Activated CD8-positive, alpha-beta T cell treated with anti-CD3 and anti-CD28 coated beads, Interleukin-2, amount 10 ng/mL, durations not matched to agents 7 days and 5 days (primary cell): ENCODE measurements around the gene ACOXL. TPM values are rescaled to one million over a fixed set of nuclear protein-coding genes. Genes with fewer than 3 reads are reported as not detected.
A peak's percentile ranks its signal among the peaks of the same experiment; 100 is the strongest.

Experiments used
- ATAC-seq: fragments of 150-1000 bp; cut with Tn5 transposase; one replicate; pipeline ENCODE4 v1.10.0; 2021; ENCODE audit warnings: moderate library complexity
- CTCF ChIA-PET: fragments of 350-600 bp; sonication (Branson Sonifier 250); formaldehyde crosslinking; loops from one replicate; lab custom pipeline; 2021; ENCODE audit warnings: antibody characterized with exemption; lab: Charles Lee
- POLR2A ChIA-PET: fragments of 350-600 bp; sonication (Branson Sonifier 250); formaldehyde crosslinking; loops from one replicate; lab custom pipeline; 2021; ENCODE audit warnings: antibody characterized with exemption; lab: Charles Lee
- DNase-seq: peaks from one replicate; pipeline ENCODE4 v3.0.0-alpha.2; 2020
- H3K27ac Mint-ChIP-seq: one replicate; pipeline ENCODE4 v1.8.0; 2021; ENCODE audit warnings: mild to moderate bottlenecking, mixed read lengths
- H3K27me3 Mint-ChIP-seq: one replicate; pipeline ENCODE4 v1.8.0; 2021; ENCODE audit warnings: low read depth, mixed read lengths
- H3K36me3 Mint-ChIP-seq: one replicate; pipeline ENCODE4 v1.8.0; 2021; ENCODE audit warnings: low read depth, mixed read lengths
- H3K4me1 Mint-ChIP-seq: one replicate; pipeline ENCODE4 v1.8.0; 2021; ENCODE audit warnings: low read depth, mixed read lengths
- H3K4me3 Mint-ChIP-seq: one replicate; pipeline ENCODE4 v1.8.0; 2021; ENCODE audit warnings: mild to moderate bottlenecking, mixed read lengths
- H3K9me3 Mint-ChIP-seq: one replicate; pipeline ENCODE4 v1.8.0; 2022; ENCODE audit warnings: mixed read lengths; ENCODE audit not compliant: insufficient read depth
- total RNA-seq, 2 experiments: library from RNA; stranded (reverse); gene quantifications; one replicate each; pipeline ENCODE4 v1.2.3, GENCODE V29; 2021

ACOXL gene
- total RNA-seq, 2 experiments from 2014 or later, result not detected

GRCh38 chr2:110744429-110744828 is 12.1 kb downstream of the ACOXL start:
- Mint-ChIP-seq H3K4me3 (no peak overlapping the region), H3K36me3 (no peaks in the 10 kb centered on the region), H3K27me3 (peaks cover 29% of the 10 kb centered on the region), H3K27ac (no peak overlapping the region), H3K4me1 (peaks cover 41% of the 10 kb centered on the region), H3K9me3 (no peaks in the 10 kb centered on the region)
- DNase-seq (no peak), ATAC-seq (no peak)
- ChIA-PET CTCF (interaction anchor here (1.5 kb wide), 1 partner anchor 11 kb away, joined by 4 read pairs; no protein-coding TSS in a partner anchor), POLR2A (no interaction called here)

GRCh38 chr2:110745048-110745447 is 12.7 kb downstream of the ACOXL start:
- H3K36me3 Mint-ChIP-seq, result no peaks in the 10 kb centered on the region
- ATAC-seq (no peak), DNase-seq (no peak)
- H3K9me3 Mint-ChIP-seq, result no peaks in the 10 kb centered on the region
- ChIA-PET POLR2A (no interaction called here), CTCF (interaction anchor here (1.5 kb wide), 1 partner anchor 10 kb away, joined by 4 read pairs; no protein-coding TSS in a partner anchor)
- H3K4me1 Mint-ChIP-seq, result peaks cover 45% of the 10 kb centered on the region
- H3K27ac Mint-ChIP-seq, result no peak overlapping the region
- peaks cover 33% of the 10 kb centered on the region for H3K27me3 Mint-ChIP-seq
- no peak overlapping the region for H3K4me3 Mint-ChIP-seq

GRCh38 chr2:110746586-110747521 is 14.5 kb downstream of the ACOXL start:
- Mint-ChIP-seq H3K4me3 (no peak overlapping the region), H3K4me1 (peaks cover 36% of the 10 kb centered on the region), H3K27ac (no peak overlapping the region), H3K27me3 (peaks cover 33% of the 10 kb centered on the region), H3K9me3 (no peaks in the 10 kb centered on the region), H3K36me3 (no peaks in the 10 kb centered on the region)
- ChIA-PET POLR2A (interaction anchor here (1.2 to 2.2 kb wide), 2 partner anchors 7 to 69 kb away, joined by 3 to 25 read pairs; partner anchors contain the start of gene BUB1), CTCF (no interaction called here)
- ATAC-seq (no peak), DNase-seq (no peak)

- POLR2A ChIA-PET, result interaction anchor here (0.8 to 2.2 kb wide), 4 partner anchors 8 to 70 kb away, joined by 3 to 25 read pairs (median 5); partner anchors contain the start of genes ACOXL and BUB1
- H3K27ac Mint-ChIP-seq, result peak overlapping the region; percentile 68
- H3K4me3 Mint-ChIP-seq, result peak overlapping the region; percentile 44
- H3K4me1 Mint-ChIP-seq, result peaks cover 28% of the 10 kb centered on the region
- no peak for DNase-seq
- CTCF ChIA-PET, result interaction anchor here (1.1 to 1.2 kb wide), 3 partner anchors 42 to 72 kb away, joined by 3 to 6 read pairs (median 3); no protein-coding TSS in a partner anchor
- H3K9me3 Mint-ChIP-seq, result no peaks in the 10 kb centered on the region
- H3K27me3 Mint-ChIP-seq, result peaks cover 28% of the 10 kb centered on the region
- ATAC-seq, result peak; percentile 8
- no peaks in the 10 kb centered on the region for H3K36me3 Mint-ChIP-seq
Measured at GRCh38 chr2:110747522-110748488, 15.4 kb downstream of the ACOXL start.

- CTCF ChIA-PET, result interaction anchor here (0.6 to 1.2 kb wide), 4 partner anchors 41 to 73 kb away, joined by 3 to 6 read pairs (median 4); partner anchors contain the start of gene BUB1
- no peaks in the 10 kb centered on the region for H3K36me3 Mint-ChIP-seq
- no peaks in the 10 kb centered on the region for H3K9me3 Mint-ChIP-seq
- H3K4me3 Mint-ChIP-seq, result peak overlapping the region; percentile 44
- peak overlapping the region; percentile 68 for H3K27ac Mint-ChIP-seq
- peaks cover 28% of the 10 kb centered on the region for H3K4me1 Mint-ChIP-seq
- POLR2A ChIA-PET, result interaction anchor here (0.6 to 2.2 kb wide), 5 partner anchors 8 to 71 kb away, joined by 3 to 25 read pairs (median 3); partner anchors contain the start of genes ACOXL and BUB1
- DNase-seq, result peak; percentile 85
- peak; percentile 99 for ATAC-seq
- peaks cover 25% of the 10 kb centered on the region for H3K27me3 Mint-ChIP-seq
Measured at GRCh38 chr2:110748489-110748867, 16.1 kb downstream of the ACOXL start.

GRCh38 chr2:110751642-110752041 is 19.3 kb downstream of the ACOXL start:
- ChIA-PET CTCF (interaction anchor here (0.6 kb wide), 1 partner anchor 328 kb away, joined by 3 read pairs; no protein-coding TSS in a partner anchor), POLR2A (interaction anchor here (1.0 kb wide), 1 partner anchor 74 kb away, joined by 3 read pairs; the partner anchor contains the start of gene BUB1)
- no peak overlapping the region for H3K27ac Mint-ChIP-seq
- H3K4me1 Mint-ChIP-seq, result peaks cover 28% of the 10 kb centered on the region
- DNase-seq (no peak), ATAC-seq (no peak)
- no peaks in the 10 kb centered on the region for H3K36me3 Mint-ChIP-seq
- peaks cover 17% of the 10 kb centered on the region for H3K27me3 Mint-ChIP-seq
- no peak overlapping the region for H3K4me3 Mint-ChIP-seq
- H3K9me3 Mint-ChIP-seq, result no peaks in the 10 kb centered on the region

GRCh38 chr2:110752871-110753270 is 20.5 kb downstream of the ACOXL start:
- CTCF ChIA-PET, result no interaction called here
- H3K9me3 Mint-ChIP-seq, result no peaks in the 10 kb centered on the region

GRCh38 chr2:110755491-110756078 is 23.2 kb downstream of the ACOXL start:
- H3K27me3 Mint-ChIP-seq, result peaks cover 37% of the 10 kb centered on the region
- POLR2A ChIA-PET, result interaction anchor here (0.7 to 1.2 kb wide), 2 partner anchors 28 to 75 kb away, joined by 3 to 4 read pairs; no protein-coding TSS in a partner anchor
- ATAC-seq (no peak), DNase-seq (no peak)
- H3K4me1 Mint-ChIP-seq, result no peaks in the 10 kb centered on the region
- no peaks in the 10 kb centered on the region for H3K9me3 Mint-ChIP-seq
- H3K36me3 Mint-ChIP-seq, result no peaks in the 10 kb centered on the region
- CTCF ChIA-PET, result interaction anchor here (0.7 to 3.3 kb wide), 12 partner anchors 11 to 147 kb away, joined by 3 to 34 read pairs (median 4); partner anchors contain the start of genes ACOXL and BUB1
- H3K4me3 Mint-ChIP-seq, result no peak overlapping the region
- no peak overlapping the region for H3K27ac Mint-ChIP-seq

More at GRCh38 chr2:110752871-110753270, 20.5 kb downstream of the ACOXL start:
- ATAC-seq (no peak), DNase-seq (no peak)
- H3K36me3 Mint-ChIP-seq, result no peaks in the 10 kb centered on the region
- peaks cover 25% of the 10 kb centered on the region for H3K27me3 Mint-ChIP-seq
- H3K27ac Mint-ChIP-seq, result no peak overlapping the region
- H3K4me3 Mint-ChIP-seq, result no peak overlapping the region
- peaks cover 18% of the 10 kb centered on the region for H3K4me1 Mint-ChIP-seq
- POLR2A ChIA-PET, result interaction anchor here (1.0 kb wide), 1 partner anchor 75 kb away, joined by 3 read pairs; the partner anchor contains the start of gene BUB1

- ATAC-seq, result no peak
- POLR2A ChIA-PET, result interaction anchor here (1.5 kb wide), 1 partner anchor 11 kb away, joined by 7 read pairs; no protein-coding TSS in a partner anchor
- Mint-ChIP-seq H3K27me3 (peaks cover 37% of the 10 kb centered on the region), H3K4me3 (no peak overlapping the region), H3K27ac (no peak overlapping the region), H3K4me1 (no peaks in the 10 kb centered on the region), H3K36me3 (no peaks in the 10 kb centered on the region), H3K9me3 (no peaks in the 10 kb centered on the region)
- no peak for DNase-seq
- CTCF ChIA-PET, result interaction anchor here (0.6 kb wide), 1 partner anchor 27 kb away, joined by 3 read pairs; no protein-coding TSS in a partner anchor
Measured at GRCh38 chr2:110759411-110759810, 27.0 kb downstream of the ACOXL start.

- ChIA-PET CTCF (interaction anchor here (0.8 kb wide), 1 partner anchor 8 kb away, joined by 3 read pairs; no protein-coding TSS in a partner anchor), POLR2A (no interaction called here)
- no peak for ATAC-seq
- Mint-ChIP-seq H3K27ac (no peak overlapping the region), H3K36me3 (no peaks in the 10 kb centered on the region), H3K4me1 (no peaks in the 10 kb centered on the region), H3K9me3 (no peaks in the 10 kb centered on the region), H3K27me3 (peaks cover 18% of the 10 kb centered on the region), H3K4me3 (no peak overlapping the region)
- no peak for DNase-seq
Measured at GRCh38 chr2:110764931-110765330, 32.6 kb downstream of the ACOXL start.
